T-helper 2 cell treated with Interferon-gamma antibody and Interleukin-4, amounts not matched to agents 5 μg/mL and 100 μg/mL, for 36 hours (primary cell): ENCODE data around the gene SPTBN5.

ENCODE experiments used
- DNase-seq: peaks from one replicate; pipeline ENCODE4 v3.0.0; 2021; ENCODE audit warnings: low spot score
- H3K27ac Mint-ChIP-seq: one replicate; pipeline ENCODE4 v1.8.0; 2021; ENCODE audit warnings: mild to moderate bottlenecking, mixed read lengths
- H3K27me3 Mint-ChIP-seq: one replicate; pipeline ENCODE4 v1.8.0; 2021; ENCODE audit warnings: low read depth, mixed read lengths
- H3K36me3 Mint-ChIP-seq: one replicate; pipeline ENCODE4 v1.8.0; 2021; ENCODE audit warnings: low read depth, mixed read lengths
- H3K4me1 Mint-ChIP-seq: one replicate; pipeline ENCODE4 v1.8.0; 2021; ENCODE audit warnings: low read depth, mixed read lengths
- H3K4me3 Mint-ChIP-seq: one replicate; pipeline ENCODE4 v1.8.0; 2022; ENCODE audit warnings: mild to moderate bottlenecking, moderate library complexity, mixed read lengths
- H3K9me3 Mint-ChIP-seq: one replicate; pipeline ENCODE4 v1.8.0; 2021; ENCODE audit warnings: mixed read lengths

The SPTBN5 gene

GRCh38 chr15:41811432-41812195 lies 82.2 kb downstream of the SPTBN5 start:
- H3K36me3 Mint-ChIP-seq, result peaks cover 7% of the 10 kb centered on the region
- no peaks in the 10 kb centered on the region for H3K27me3 Mint-ChIP-seq
- peak overlapping the region; percentile 29 for H3K27ac Mint-ChIP-seq
- peak; percentile 60 for DNase-seq
- peaks cover 24% of the 10 kb centered on the region for H3K4me1 Mint-ChIP-seq
- peak overlapping the region; percentile 41 for H3K4me3 Mint-ChIP-seq
- no peaks in the 10 kb centered on the region for H3K9me3 Mint-ChIP-seq

GRCh38 chr15:41810651-41811431 lies 83.0 kb downstream of the SPTBN5 start:
- DNase-seq, result no peak
- Mint-ChIP-seq H3K4me3 (peak overlapping the region; percentile 41), H3K9me3 (no peaks in the 10 kb centered on the region), H3K27me3 (no peaks in the 10 kb centered on the region), H3K4me1 (peaks cover 24% of the 10 kb centered on the region), H3K27ac (peak overlapping the region; percentile 29), H3K36me3 (peaks cover 7% of the 10 kb centered on the region)

GRCh38 chr15:41809526-41810220 lies 84.2 kb downstream of the SPTBN5 start:
- no peak for DNase-seq
- Mint-ChIP-seq H3K9me3 (no peaks in the 10 kb centered on the region), H3K4me3 (no peak overlapping the region), H3K27ac (no peak overlapping the region), H3K36me3 (peaks cover 5% of the 10 kb centered on the region), H3K27me3 (no peaks in the 10 kb centered on the region), H3K4me1 (peaks cover 28% of the 10 kb centered on the region)

GRCh38 chr15:41809121-41809520 lies 84.7 kb downstream of the SPTBN5 start:
- no peak overlapping the region for H3K27ac Mint-ChIP-seq
- peaks cover 2% of the 10 kb centered on the region for H3K36me3 Mint-ChIP-seq
- no peak for DNase-seq
- no peaks in the 10 kb centered on the region for H3K27me3 Mint-ChIP-seq
- no peaks in the 10 kb centered on the region for H3K9me3 Mint-ChIP-seq
- H3K4me1 Mint-ChIP-seq, result peaks cover 33% of the 10 kb centered on the region
- H3K4me3 Mint-ChIP-seq, result no peak overlapping the region

GRCh38 chr15:41806291-41807181 lies 87.3 kb downstream of the SPTBN5 start:
- no peak for DNase-seq
- Mint-ChIP-seq H3K4me3 (no peak overlapping the region), H3K27me3 (no peaks in the 10 kb centered on the region), H3K27ac (no peak overlapping the region), H3K9me3 (no peaks in the 10 kb centered on the region), H3K36me3 (no peaks in the 10 kb centered on the region), H3K4me1 (peaks cover 24% of the 10 kb centered on the region)

GRCh38 chr15:41805711-41806110 lies 88.1 kb downstream of the SPTBN5 start:
- no peak for DNase-seq
- Mint-ChIP-seq H3K27ac (peak overlapping the region; percentile 8), H3K36me3 (peaks cover 7% of the 10 kb centered on the region)

GRCh38 chr15:41804916-41805666 lies 88.8 kb downstream of the SPTBN5 start:
- peaks cover 10% of the 10 kb centered on the region for H3K36me3 Mint-ChIP-seq
- DNase-seq, result no peak
- no peak overlapping the region for H3K4me3 Mint-ChIP-seq
- peaks cover 13% of the 10 kb centered on the region for H3K4me1 Mint-ChIP-seq
- H3K27ac Mint-ChIP-seq, result peak overlapping the region; percentile 60
- H3K9me3 Mint-ChIP-seq, result no peaks in the 10 kb centered on the region
- no peaks in the 10 kb centered on the region for H3K27me3 Mint-ChIP-seq

More at GRCh38 chr15:41805711-41806110, 88.1 kb downstream of the SPTBN5 start:
- Mint-ChIP-seq H3K27me3 (no peaks in the 10 kb centered on the region), H3K9me3 (no peaks in the 10 kb centered on the region), H3K4me1 (peaks cover 16% of the 10 kb centered on the region), H3K4me3 (no peak overlapping the region)

- Mint-ChIP-seq H3K27ac (no peak overlapping the region), H3K4me1 (peaks cover 10% of the 10 kb centered on the region), H3K36me3 (peaks cover 14% of the 10 kb centered on the region), H3K9me3 (no peaks in the 10 kb centered on the region), H3K27me3 (no peaks in the 10 kb centered on the region), H3K4me3 (no peak overlapping the region)
- no peak for DNase-seq
These were observed 89.5 kb downstream of the SPTBN5 start for GRCh38 chr15:41804361-41804760.

- Mint-ChIP-seq H3K9me3 (no peaks in the 10 kb centered on the region), H3K27ac (no peak overlapping the region), H3K27me3 (no peaks in the 10 kb centered on the region), H3K4me3 (no peak overlapping the region), H3K4me1 (peaks cover 18% of the 10 kb centered on the region), H3K36me3 (peaks cover 14% of the 10 kb centered on the region)
- no peak for DNase-seq
These were observed 91.9 kb downstream of the SPTBN5 start for GRCh38 chr15:41801850-41802455.

- H3K4me1 Mint-ChIP-seq, result peaks cover 19% of the 10 kb centered on the region
- no peak for DNase-seq
- no peaks in the 10 kb centered on the region for H3K27me3 Mint-ChIP-seq
- no peak overlapping the region for H3K27ac Mint-ChIP-seq
- no peak overlapping the region for H3K4me3 Mint-ChIP-seq
- peaks cover 14% of the 10 kb centered on the region for H3K36me3 Mint-ChIP-seq
- no peaks in the 10 kb centered on the region for H3K9me3 Mint-ChIP-seq
These were observed 92.7 kb downstream of the SPTBN5 start for GRCh38 chr15:41801185-41801584.

GRCh38 chr15:41799488-41799805 lies 94.4 kb downstream of the SPTBN5 start:
- no peak overlapping the region for H3K27ac Mint-ChIP-seq
- H3K4me3 Mint-ChIP-seq, result no peak overlapping the region
- peaks cover 14% of the 10 kb centered on the region for H3K36me3 Mint-ChIP-seq
- no peaks in the 10 kb centered on the region for H3K9me3 Mint-ChIP-seq
- no peaks in the 10 kb centered on the region for H3K27me3 Mint-ChIP-seq
- peaks cover 23% of the 10 kb centered on the region for H3K4me1 Mint-ChIP-seq
- DNase-seq, result no peak

- Mint-ChIP-seq H3K27me3 (no peaks in the 10 kb centered on the region), H3K4me1 (peaks cover 19% of the 10 kb centered on the region), H3K27ac (no peak overlapping the region), H3K4me3 (no peak overlapping the region), H3K36me3 (peaks cover 14% of the 10 kb centered on the region), H3K9me3 (no peaks in the 10 kb centered on the region)
- no peak for DNase-seq
These were observed 95.0 kb downstream of the SPTBN5 start for GRCh38 chr15:41798607-41799487.
